VCaP (cell line): Measurements from ENCODE around the gene SLC10A4.
"Not testable (repeated sequence)": the region's sequence is repeated elsewhere in the genome, so short reads cannot be mapped to it uniquely, and the experiment has no call there.

Experiments used
- H3K27ac ChIP-seq: fragments of 450-650 bp; 2 replicates; pipeline ENCODE4 v1.5.1; 2017
- TF ChIP-seq, protein P1 (sequence below): fragments of 450-650 bp; conservative IDR thresholded peaks from 2 replicates; pipeline ENCODE4 v1.5.1; 2017; ENCODE audit warnings: mild to moderate bottlenecking, moderate library complexity

The SLC10A4 gene, protein sequence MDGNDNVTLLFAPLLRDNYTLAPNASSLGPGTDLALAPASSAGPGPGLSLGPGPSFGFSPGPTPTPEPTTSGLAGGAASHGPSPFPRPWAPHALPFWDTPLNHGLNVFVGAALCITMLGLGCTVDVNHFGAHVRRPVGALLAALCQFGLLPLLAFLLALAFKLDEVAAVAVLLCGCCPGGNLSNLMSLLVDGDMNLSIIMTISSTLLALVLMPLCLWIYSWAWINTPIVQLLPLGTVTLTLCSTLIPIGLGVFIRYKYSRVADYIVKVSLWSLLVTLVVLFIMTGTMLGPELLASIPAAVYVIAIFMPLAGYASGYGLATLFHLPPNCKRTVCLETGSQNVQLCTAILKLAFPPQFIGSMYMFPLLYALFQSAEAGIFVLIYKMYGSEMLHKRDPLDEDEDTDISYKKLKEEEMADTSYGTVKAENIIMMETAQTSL

DNA sequence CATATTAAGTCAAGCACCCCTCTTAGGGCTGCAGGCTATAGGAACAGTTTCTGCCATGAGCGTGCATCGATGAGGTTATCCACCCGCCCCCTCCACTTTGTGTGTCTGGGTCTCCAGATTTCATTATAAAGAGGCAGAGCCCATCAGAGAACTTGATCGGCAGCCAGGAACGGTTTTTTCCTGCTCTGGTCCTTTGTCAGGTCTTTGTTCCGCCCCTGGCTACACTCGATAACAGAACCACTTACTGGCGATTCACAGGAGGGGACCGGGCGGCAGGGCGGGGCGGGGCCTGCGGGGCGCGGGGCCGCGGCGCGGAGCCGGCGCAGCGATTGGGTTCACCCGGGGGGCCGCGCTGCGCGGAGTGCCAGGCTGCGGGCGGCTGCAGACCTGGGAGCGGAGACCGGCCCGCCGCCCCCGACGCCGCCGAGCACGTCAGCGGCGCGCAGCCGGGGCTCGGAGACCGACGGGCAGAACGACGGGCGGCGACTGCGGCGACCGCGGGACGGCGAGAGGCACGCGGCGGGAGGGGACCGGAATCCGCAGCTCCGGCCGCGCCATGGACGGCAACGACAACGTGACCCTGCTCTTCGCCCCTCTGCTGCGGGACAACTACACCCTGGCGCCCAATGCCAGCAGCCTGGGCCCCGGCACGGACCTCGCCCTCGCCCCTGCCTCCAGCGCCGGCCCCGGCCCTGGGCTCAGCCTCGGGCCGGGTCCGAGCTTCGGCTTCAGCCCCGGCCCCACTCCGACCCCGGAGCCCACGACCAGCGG lies at the start of gene SLC10A4:
Gene SLC10A4 (plus strand): TSS at position 338 of the 771 bp plus-strand sequence. CDS start 219 bp downstream, at position 557.
- peak within 1 kb of the TSS; percentile 39; the same call in 1 of the 2 replicates for H3K27ac ChIP-seq
- TF ChIP-seq, protein P1, sequence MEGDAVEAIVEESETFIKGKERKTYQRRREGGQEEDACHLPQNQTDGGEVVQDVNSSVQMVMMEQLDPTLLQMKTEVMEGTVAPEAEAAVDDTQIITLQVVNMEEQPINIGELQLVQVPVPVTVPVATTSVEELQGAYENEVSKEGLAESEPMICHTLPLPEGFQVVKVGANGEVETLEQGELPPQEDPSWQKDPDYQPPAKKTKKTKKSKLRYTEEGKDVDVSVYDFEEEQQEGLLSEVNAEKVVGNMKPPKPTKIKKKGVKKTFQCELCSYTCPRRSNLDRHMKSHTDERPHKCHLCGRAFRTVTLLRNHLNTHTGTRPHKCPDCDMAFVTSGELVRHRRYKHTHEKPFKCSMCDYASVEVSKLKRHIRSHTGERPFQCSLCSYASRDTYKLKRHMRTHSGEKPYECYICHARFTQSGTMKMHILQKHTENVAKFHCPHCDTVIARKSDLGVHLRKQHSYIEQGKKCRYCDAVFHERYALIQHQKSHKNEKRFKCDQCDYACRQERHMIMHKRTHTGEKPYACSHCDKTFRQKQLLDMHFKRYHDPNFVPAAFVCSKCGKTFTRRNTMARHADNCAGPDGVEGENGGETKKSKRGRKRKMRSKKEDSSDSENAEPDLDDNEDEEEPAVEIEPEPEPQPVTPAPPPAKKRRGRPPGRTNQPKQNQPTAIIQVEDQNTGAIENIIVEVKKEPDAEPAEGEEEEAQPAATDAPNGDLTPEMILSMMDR, result no peak

DNA sequence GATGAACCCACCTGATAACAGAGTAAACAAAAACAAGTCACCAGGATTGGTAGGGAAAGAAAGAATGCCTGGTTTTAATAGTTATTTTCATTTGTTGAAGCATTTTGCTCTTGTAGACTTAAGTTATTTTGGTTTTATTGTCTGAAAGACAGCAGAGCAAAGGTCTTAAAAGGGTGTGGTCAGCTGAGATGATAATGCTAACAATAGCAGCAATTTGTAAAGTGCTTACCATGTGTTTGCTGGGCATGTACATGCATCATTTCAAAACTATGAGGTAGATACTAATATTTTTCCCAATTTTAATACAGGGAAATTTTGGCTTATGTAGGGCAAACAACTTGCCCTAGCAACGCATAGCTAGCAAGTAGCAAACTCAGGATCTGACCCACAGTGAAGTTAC lies 46.8 kb upstream of the SLC10A4 start:
- H3K27ac ChIP-seq, result no peak overlapping the region

DNA sequence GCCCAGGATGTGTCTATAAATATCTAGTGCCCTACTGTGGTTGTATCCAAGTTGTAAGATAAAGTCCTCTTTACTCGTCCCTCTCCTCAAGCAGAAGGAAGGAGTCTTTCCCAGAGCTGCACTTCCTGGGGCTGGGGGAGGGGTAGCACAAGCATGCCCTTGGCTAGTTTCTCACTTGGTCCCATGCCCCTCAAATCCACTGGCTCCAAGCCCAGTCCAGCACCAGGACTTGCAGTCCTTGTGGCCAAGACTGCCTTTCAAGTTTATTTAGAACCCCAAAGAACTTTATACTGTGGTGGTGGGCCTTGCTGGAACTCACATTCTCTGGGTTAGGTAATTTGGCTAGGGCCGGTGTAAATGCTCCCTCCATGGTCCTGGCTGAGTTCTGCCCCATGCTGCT lies 43.2 kb upstream of the SLC10A4 start:
- TF ChIP-seq, protein P1, result no peak

More for the DNA sequence above, 46.8 kb upstream of the SLC10A4 start:
- TF ChIP-seq, protein P1, result no peak

DNA sequence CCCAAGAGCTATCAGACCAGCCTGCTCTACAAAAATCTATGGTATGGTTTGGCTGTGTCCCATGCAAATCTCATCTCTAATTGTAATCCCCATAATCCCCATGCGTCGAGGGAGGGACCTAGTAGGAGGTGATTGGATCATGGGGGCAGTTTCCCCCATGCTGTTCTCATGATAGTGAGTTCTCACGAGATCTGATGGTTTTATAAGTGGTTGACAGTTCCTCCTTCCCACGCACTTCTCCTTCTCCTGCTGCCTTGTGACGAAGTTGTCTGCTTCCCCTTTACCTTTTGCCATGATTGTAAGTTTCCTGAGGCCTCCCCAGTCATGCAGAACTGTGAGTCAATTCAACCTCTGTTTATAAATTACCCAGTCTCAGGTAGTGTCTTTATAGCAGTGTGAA lies 42.2 kb upstream of the SLC10A4 start:
- H3K27ac ChIP-seq, result not testable (repeated sequence)

More for the DNA sequence above, 43.2 kb upstream of the SLC10A4 start:
- H3K27ac ChIP-seq, result no peak overlapping the region

DNA sequence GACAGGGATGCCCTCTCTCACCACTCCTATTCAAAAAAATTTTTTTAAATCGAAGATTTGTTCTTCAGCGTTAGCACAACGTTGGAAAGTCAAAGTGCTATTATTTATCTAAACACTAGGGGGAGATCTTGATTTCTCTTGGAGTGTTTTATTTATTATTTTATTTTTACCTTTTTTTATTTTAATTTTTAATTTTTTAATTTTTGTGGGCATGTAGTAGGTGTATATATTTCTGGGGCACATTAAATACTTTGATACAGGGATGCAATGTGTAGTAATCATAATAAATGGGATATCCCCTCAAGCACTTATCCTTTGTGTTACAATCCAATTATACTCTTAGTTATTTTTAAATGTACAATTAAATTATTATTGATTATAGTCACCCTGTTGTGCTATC lies 37.4 kb upstream of the SLC10A4 start:
- TF ChIP-seq, protein P1, result peak; percentile 84
- no peak overlapping the region for H3K27ac ChIP-seq

DNA sequence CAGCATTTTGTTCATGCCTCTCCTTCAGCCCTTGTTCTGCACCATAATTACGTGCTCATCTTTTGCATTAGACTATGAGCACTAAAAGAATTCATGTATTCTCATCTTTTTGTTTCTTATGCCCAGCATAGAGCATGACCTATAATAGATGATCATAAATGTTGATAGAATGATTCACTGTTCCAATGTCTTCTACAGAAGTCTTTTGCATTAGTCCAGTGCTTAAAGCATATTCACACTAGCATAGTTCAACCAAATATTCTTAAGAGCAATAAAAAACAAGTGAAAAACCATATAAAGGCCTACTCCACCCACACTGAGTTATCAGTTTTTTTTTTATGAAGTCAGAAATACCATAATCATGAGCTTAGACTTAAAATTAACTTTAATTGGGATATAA lies 36.5 kb upstream of the SLC10A4 start:
- TF ChIP-seq, protein P1, result no peak
- H3K27ac ChIP-seq, result no peak overlapping the region

DNA sequence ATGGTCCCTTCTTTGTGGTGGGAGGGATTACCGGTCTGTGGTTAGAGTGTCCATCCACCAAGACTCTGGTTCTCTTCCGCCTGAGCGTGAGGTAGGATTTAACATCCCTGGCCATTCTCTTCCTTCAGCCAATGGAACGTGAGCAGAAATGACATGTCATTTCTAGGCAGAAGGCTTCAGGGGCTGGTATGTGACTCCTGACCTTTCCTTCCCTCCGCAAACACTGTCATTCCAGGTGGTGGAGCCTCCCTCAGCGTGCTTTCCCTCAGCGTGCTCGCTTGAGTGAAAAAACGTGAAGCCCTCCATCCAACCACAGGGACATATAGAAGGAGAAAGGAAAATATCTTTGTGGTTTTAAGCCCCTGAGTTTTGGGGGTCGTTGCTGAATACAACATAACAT lies 34.0 kb upstream of the SLC10A4 start:
- TF ChIP-seq, protein P1, result no peak
- no peak overlapping the region for H3K27ac ChIP-seq

DNA sequence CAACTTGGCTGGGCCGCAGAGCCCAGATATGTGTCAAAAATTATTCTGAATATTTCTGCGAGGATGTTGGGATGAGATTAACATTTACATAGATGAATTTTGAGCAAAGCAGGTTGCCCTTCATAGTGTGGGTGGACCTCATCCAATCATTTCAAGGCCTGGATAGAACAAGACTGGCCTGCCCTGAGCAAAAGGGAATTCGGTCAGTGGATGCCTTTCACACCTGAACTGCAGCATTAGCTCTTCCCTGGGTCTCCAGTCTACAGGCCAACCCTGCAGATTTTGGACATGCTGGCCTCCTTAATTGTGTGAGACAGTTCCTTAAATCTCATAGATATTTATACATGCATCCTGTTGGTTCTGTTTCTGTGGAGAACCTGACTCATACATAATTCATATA lies 32.4 kb upstream of the SLC10A4 start:
- no peak overlapping the region for H3K27ac ChIP-seq
- TF ChIP-seq, protein P1, result no peak

DNA sequence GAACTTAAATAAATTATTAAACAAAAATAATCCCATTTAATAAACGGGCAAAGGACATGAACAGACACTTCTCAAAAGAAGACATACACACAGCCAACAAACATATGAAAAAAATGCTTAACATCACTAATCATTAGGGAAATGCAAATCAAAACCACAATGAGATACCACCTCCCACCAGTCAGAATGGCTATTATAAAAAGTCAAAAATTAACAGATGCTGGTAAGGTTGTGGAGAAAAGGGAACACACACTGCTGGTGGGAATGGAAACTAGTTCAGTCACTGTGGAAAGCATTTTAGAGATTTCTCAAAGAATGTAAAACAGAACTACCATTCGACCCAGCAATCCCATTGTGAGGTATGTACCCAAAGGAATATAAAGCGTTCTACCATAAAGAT lies 31.5 kb upstream of the SLC10A4 start:
- H3K27ac ChIP-seq, result not testable (repeated sequence)
